Renal pelvis (tissue), 12 donors: ENCODE results near the gene CBR3. TPM values are rescaled to one million over a fixed set of nuclear protein-coding genes. Genes with fewer than 3 reads are reported as not detected.
"Not testable (repeated sequence)": the region's sequence is repeated elsewhere in the genome, so short reads cannot be mapped to it uniquely, and the experiment has no call there.

Experiments used
- DNase-seq: peaks from one replicate; pipeline ENCODE4 v3.0.0-alpha.2; 2013
- long read RNA-seq, 16 experiments: transcript quantifications; one replicate each; lab custom pipeline, GENCODE V29; 2026
- polyA plus RNA-seq, 3 donors: library from polyadenylated mRNA; unstranded; fragments of 120-200 nt; gene quantifications; one replicate each; pipeline ENCODE4 v1.2.1, GENCODE V29; 2013; ENCODE audit not compliant: insufficient read length in 3 of 3

The CBR3 gene
- 1 to 10 TPM in 1 of 3 donors, under 1 TPM in 2; 0.75 to 1.4 (median 0.81) TPM for polyA plus RNA-seq
- long read RNA-seq, donor 1, partial matches to known transcripts, result 0 of 1 reads
- long read RNA-seq, donor 1, other reads (novel, unspliced or antisense), result 0 of 1 reads
- long read RNA-seq, donor 2, partial matches to known transcripts, result 0 of 2 reads
- long read RNA-seq, donor 2, other reads (novel, unspliced or antisense), result 0 of 2 reads
- long read RNA-seq, donor 3, partial matches to known transcripts, result 0 of 2 reads
- long read RNA-seq, donor 3, other reads (novel, unspliced or antisense), result 0 of 2 reads
- long read RNA-seq, donor 4, partial matches to known transcripts, result 0 of 4 reads
- long read RNA-seq, donor 4, other reads (novel, unspliced or antisense), result 0 of 4 reads
- long read RNA-seq, donor 5, result 0 reads
- long read RNA-seq, donor 6, result 0 reads
- long read RNA-seq, donor 7, partial matches to known transcripts, result 0 of 3 reads
- long read RNA-seq, donor 7, other reads (novel, unspliced or antisense), result 0 of 3 reads
- long read RNA-seq, donor 8, partial matches to known transcripts, result 0 of 1 reads
- long read RNA-seq, donor 8, other reads (novel, unspliced or antisense), result 0 of 1 reads
- long read RNA-seq, donor 9, partial matches to known transcripts, result 0 of 2 reads
- long read RNA-seq, donor 9, other reads (novel, unspliced or antisense), result 0 of 2 reads
- long read RNA-seq, donor 10, result 0 reads
- long read RNA-seq, donor 11, result 0 reads
- long read RNA-seq, donor 12, partial matches to known transcripts, result 0 of 2 reads
- long read RNA-seq, donor 12, other reads (novel, unspliced or antisense), result 0 of 2 reads
- long read RNA-seq, donor 13, result 0 reads
- long read RNA-seq, donor 14, partial matches to known transcripts, result 0 of 2 reads
- long read RNA-seq, donor 14, other reads (novel, unspliced or antisense), result 0 of 2 reads
- long read RNA-seq, donor 15, result 0 reads
- long read RNA-seq, donor 16, partial matches to known transcripts, result 0 of 3 reads
- long read RNA-seq, donor 16, other reads (novel, unspliced or antisense), result 0 of 3 reads

GRCh38 chr21:36134803-36135390 lies at the start of gene CBR3:
TSS of gene CBR3 (plus strand) at chr21:36135079. CDS start at chr21:36135193, 114 bp downstream.
- no peak for DNase-seq

GRCh38 chr21:36087362-36088138 lies 47.3 kb upstream of the CBR3 start:
- no peak for DNase-seq

DNA sequence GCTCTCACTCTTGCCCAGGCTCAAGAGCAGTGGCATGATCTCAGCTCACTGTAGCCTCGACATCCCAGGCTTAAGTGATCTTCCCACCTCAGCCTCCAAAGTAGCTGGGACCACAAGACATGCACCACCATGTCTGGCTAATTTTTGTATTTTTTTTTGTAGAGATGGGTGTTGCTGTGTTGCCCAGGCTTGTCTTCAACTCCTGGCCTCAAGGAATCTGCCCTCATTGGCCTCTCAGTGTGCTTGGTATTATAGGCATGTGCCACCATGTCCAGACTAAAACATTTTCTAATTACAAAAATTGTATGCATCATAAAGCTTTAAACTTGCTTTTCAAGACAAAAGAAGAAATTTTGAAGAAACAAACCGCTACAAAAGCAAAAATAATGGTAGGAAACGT lies 44.9 kb upstream of the CBR3 start:
- DNase-seq, result no peak

GRCh38 chr21:36092681-36093080 lies 42.2 kb upstream of the CBR3 start:
- no peak for DNase-seq

GRCh38 chr21:36093512-36093911 lies 41.4 kb upstream of the CBR3 start:
- no peak for DNase-seq

GRCh38 chr21:36096398-36097290 lies 38.2 kb upstream of the CBR3 start:
- DNase-seq, result no peak

- peak; percentile 78 for DNase-seq
Measured at GRCh38 chr21:36097427-36098181, 37.3 kb upstream of the CBR3 start.

GRCh38 chr21:36098182-36098532 lies 36.7 kb upstream of the CBR3 start:
- DNase-seq, result no peak

- DNase-seq, result no peak
Measured at GRCh38 chr21:36099000-36099399, 35.9 kb upstream of the CBR3 start.

DNA sequence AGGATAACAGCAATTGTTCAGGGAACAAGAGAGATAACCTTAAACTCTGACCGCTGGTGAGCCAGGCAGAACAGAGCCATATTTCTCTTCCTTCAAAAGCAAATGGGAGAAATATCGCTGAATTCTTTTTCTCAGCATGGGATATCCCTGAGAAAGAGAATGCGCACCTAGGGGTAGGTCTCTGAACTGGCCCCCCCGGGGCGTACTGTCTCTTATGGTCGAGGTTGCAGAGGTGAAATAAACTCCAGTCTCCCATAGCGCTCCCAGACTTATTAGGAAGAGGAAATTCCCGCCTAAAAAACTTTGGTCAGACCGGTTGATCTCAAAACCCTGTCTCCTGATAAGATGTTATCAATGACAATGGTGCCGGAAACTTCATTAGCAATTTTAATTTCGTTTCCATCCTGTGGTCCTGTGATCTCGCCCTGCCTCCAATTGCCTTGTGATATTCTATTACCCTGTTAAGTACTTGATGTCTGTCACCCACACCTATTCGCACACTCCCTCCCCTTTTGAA lies 35.1 kb upstream of the CBR3 start:
- DNase-seq, result not testable (repeated sequence)

DNA sequence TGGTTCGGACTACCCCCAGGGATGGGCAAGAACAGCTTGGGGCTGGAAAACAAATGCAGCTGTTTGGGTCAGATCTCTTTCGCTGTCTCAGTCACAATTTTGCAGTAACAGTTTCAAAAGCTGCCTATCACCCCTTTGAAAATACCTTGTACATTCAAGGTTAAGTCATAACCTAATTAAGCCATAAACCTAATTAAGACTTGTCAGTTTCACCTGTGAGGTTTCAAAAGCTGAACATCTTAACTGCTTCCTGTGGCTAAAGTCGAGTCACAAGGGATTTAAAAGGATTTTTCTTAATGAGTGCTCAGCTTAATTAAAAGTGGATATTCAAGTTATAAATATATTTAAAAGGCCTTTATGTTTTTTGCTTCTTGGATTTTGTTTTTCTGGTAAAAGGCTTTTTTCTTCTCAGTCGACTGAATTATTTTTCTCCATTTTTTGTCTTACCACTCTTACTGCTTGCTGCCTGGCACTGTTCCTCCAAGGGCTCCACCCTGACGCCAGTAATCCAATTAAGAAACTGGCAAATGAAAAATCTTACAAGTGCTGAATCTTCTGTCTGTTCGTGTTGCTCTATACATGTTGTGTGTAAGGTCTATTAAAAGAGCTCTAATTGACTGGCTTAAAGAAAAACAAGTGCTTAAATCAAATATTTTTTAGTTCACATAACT lies 33.8 kb upstream of the CBR3 start:
- no peak for DNase-seq

DNA sequence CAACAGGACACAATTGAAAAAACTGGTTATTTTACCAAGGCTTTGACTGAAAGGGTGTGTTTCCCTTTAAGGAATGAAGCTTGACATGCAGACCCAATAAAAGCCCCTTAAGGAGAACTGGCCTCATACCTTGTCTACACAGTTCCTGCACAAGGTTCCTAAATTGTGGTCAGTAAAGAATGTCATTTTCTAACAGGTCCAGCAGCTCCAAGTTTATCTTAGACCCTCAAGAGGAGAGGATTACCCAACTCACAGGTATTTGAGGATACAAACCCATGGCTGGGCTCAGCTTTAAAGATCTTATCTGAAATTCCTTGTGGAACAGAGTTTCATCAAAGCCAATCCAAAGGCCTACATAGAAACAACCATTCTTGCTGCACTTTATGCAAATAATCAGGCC lies 31.4 kb upstream of the CBR3 start:
- no peak for DNase-seq

GRCh38 chr21:36104317-36105300 lies 30.3 kb upstream of the CBR3 start:
- peak; percentile 81 for DNase-seq

GRCh38 chr21:36105327-36105842 lies 29.5 kb upstream of the CBR3 start:
- DNase-seq, result no peak

- no peak for DNase-seq
Measured at GRCh38 chr21:36109868-36110267, 25.0 kb upstream of the CBR3 start.

DNA sequence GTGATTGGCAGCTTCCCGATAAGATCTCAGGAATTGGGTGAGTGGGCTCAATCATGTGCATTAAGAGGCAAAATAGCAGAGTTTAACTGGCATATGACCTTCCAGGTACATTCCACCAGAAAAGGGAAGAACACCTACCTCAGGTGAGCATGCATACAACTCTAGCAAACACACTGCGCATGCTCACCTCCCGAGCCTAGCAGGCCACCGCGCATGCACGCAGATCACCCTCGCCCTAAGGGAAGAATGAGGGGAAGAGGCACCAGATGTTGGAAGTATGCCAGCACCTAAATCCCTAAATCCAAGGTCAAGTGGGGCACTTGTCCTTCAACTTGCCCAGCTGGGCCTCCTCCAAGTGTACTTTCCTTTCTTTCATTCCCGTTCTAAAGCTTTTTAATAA lies 23.6 kb upstream of the CBR3 start:
- DNase-seq, result no peak
